Measurements from ENCODE around the gene RORB. TPM values are rescaled to one million over a fixed set of nuclear protein-coding genes. Genes with fewer than 3 reads are reported as not detected.

RORB gene
- total RNA-seq, 1 donor from 2014 or later = 2.2 TPM

DNA sequence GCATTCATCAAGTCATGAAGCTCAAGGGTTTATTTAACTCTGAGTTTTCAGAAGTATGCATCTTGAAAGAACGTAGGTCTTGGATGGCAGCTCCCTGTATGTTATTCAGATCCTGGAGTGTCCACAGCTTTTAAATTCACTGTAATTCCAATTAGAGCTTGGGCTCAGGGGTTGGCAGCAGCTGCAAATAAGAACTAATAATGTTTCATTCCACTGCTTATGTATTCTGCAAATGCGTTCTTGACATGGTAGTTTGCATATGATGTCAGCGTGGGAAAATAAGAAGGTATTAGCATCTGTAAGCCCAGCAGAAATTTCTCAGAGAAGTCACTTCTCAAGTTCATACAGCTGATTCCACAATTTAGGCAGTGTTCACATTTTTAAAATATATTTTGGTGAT, 58.4 kb downstream of the RORB start:
- no peak for DNase-seq
- no peak overlapping the region for H3K27ac Mint-ChIP-seq (ENCODE audit: unreplicated experiment)
- no peak for TF ChIP-seq CTCF (IDR thresholded peaks at IDR 0.05; ENCODE audit: partially characterized antibody, unreplicated experiment)
- H3K27me3 Mint-ChIP-seq (ENCODE audit: unreplicated experiment) = no peaks in the 10 kb centered on the region
- H3K4me1 Mint-ChIP-seq (ENCODE audit: low read depth, unreplicated experiment) = no peaks in the 10 kb centered on the region
- H3K9me3 Mint-ChIP-seq (ENCODE audit: unreplicated experiment) = no peaks in the 10 kb centered on the region
- H3K36me3 Mint-ChIP-seq (ENCODE audit: unreplicated experiment) = no peaks in the 10 kb centered on the region
- no peak overlapping the region for H3K4me3 Mint-ChIP-seq (ENCODE audit: unreplicated experiment)

DNA sequence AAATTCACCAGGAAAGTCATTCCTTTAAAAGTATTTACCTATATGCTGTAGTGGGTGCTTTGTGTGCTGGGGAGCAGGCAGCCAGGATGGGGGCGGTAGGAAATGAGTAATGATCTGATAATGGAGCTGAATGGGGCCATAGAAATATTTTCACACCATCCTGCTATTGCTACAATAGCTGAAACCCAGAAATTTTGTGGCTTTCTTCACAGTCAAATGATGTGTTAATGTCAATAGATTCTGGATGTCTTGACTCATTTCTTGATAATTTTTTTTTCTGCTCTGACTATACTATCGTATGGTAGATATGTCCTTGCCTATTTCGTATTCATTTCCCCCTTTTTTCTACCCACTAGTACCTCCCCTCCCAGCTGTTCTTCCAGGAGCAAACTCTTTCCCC, 59.5 kb downstream of the RORB start:
- TF ChIP-seq CTCF (IDR thresholded peaks at IDR 0.05; ENCODE audit: partially characterized antibody, unreplicated experiment) = no peak
- H3K27me3 Mint-ChIP-seq (ENCODE audit: unreplicated experiment) = no peaks in the 10 kb centered on the region
- no peaks in the 10 kb centered on the region for H3K4me1 Mint-ChIP-seq (ENCODE audit: low read depth, unreplicated experiment)
- H3K9me3 Mint-ChIP-seq (ENCODE audit: unreplicated experiment) = no peaks in the 10 kb centered on the region
- no peaks in the 10 kb centered on the region for H3K36me3 Mint-ChIP-seq (ENCODE audit: unreplicated experiment)
- H3K4me3 Mint-ChIP-seq (ENCODE audit: unreplicated experiment) = no peak overlapping the region
- H3K27ac Mint-ChIP-seq (ENCODE audit: unreplicated experiment) = no peak overlapping the region
- no peak for DNase-seq

DNA sequence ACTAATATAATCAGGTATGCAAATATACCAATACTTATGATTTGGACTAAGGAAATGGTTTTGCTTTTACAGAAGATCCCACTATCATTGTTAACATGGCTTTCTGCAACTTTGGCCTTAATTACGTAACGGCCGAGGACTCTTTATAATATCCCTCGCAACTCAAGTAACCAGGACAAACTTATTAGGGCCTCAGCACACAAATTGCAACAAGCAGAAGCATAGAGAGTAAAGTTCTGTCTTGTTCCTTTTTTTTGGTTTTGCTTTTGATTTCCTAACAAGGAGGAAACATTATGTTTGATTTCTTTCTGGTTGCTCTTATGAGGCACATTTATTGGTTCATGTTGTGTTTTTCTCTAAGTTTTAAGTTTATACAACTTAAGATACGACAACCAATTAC, 60.4 kb downstream of the RORB start:
- Mint-ChIP-seq H3K9me3 (ENCODE audit: unreplicated experiment) (no peaks in the 10 kb centered on the region), H3K4me3 (ENCODE audit: unreplicated experiment) (no peak overlapping the region), H3K27me3 (ENCODE audit: unreplicated experiment) (no peaks in the 10 kb centered on the region), H3K36me3 (ENCODE audit: unreplicated experiment) (no peaks in the 10 kb centered on the region), H3K4me1 (ENCODE audit: low read depth, unreplicated experiment) (no peaks in the 10 kb centered on the region), H3K27ac (ENCODE audit: unreplicated experiment) (no peak overlapping the region)
- no peak for DNase-seq
- no peak for TF ChIP-seq CTCF (IDR thresholded peaks at IDR 0.05; ENCODE audit: partially characterized antibody, unreplicated experiment)

DNA sequence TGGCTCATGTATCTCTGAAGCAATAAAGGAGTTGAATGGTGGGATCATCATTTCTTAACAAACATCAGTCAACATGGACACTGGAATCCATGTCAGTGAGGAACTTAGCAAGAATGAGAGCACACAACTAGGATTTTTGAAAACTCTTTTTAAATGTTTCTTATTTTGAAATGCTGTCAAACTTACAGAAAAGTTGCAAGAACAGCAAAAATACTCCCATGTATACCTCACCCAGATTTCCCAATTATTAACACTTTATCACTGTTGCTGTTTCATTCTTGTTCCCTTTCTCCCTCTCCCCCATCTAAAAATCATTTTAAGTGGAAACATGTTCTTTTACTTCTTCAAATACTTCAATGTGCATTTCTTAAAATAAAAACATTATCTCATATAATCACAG, 65.5 kb downstream of the RORB start:
- no peak for DNase-seq
- H3K27me3 Mint-ChIP-seq (ENCODE audit: unreplicated experiment) = no peaks in the 10 kb centered on the region
- TF ChIP-seq CTCF (IDR thresholded peaks at IDR 0.05; ENCODE audit: partially characterized antibody, unreplicated experiment) = no peak
- H3K36me3 Mint-ChIP-seq (ENCODE audit: unreplicated experiment) = no peaks in the 10 kb centered on the region
- no peaks in the 10 kb centered on the region for H3K9me3 Mint-ChIP-seq (ENCODE audit: unreplicated experiment)
- H3K27ac Mint-ChIP-seq (ENCODE audit: unreplicated experiment) = no peak overlapping the region
- H3K4me1 Mint-ChIP-seq (ENCODE audit: low read depth, unreplicated experiment) = no peaks in the 10 kb centered on the region
- no peak overlapping the region for H3K4me3 Mint-ChIP-seq (ENCODE audit: unreplicated experiment)

GRCh38 chr9:74570879-74571512, 73.9 kb downstream of the RORB start:
- no peak overlapping the region for H3K4me3 Mint-ChIP-seq (ENCODE audit: unreplicated experiment)
- DNase-seq = peak; percentile 30
- peaks cover 4% of the 10 kb centered on the region for H3K4me1 Mint-ChIP-seq (ENCODE audit: low read depth, unreplicated experiment)
- peak; percentile 77 for TF ChIP-seq CTCF (IDR thresholded peaks at IDR 0.05; ENCODE audit: partially characterized antibody, unreplicated experiment)
- H3K27me3 Mint-ChIP-seq (ENCODE audit: unreplicated experiment) = no peaks in the 10 kb centered on the region
- no peaks in the 10 kb centered on the region for H3K36me3 Mint-ChIP-seq (ENCODE audit: unreplicated experiment)
- H3K27ac Mint-ChIP-seq (ENCODE audit: unreplicated experiment) = no peak overlapping the region
- no peaks in the 10 kb centered on the region for H3K9me3 Mint-ChIP-seq (ENCODE audit: unreplicated experiment)

Measured in glutamatergic neuron (in vitro differentiated cells).